Epidermal melanocyte (primary cell): Measurements from ENCODE around the gene MAD1L1.

Experiments
- DNase-seq: peaks from one replicate; pipeline ENCODE4 v3.0.0; 2011; ENCODE audit warnings: low spot score; ENCODE audit not compliant: insufficient read length

MAD1L1 gene

GRCh38 chr7:2232766-2233520, at the start of gene MAD1L1:
MAD1L1 (minus strand) TSS chr7:2232945; CDS start chr7:2230133, 2,812 bp downstream.
- DNase-seq: peak; percentile 89

GRCh38 chr7:2282185-2282751, 49.5 kb upstream of the MAD1L1 start:
- peak; percentile 7 for DNase-seq

- peak; percentile 17 for DNase-seq
Measured at GRCh38 chr7:2281541-2281940, 48.8 kb upstream of the MAD1L1 start.

GRCh38 chr7:2280424-2280823, 47.7 kb upstream of the MAD1L1 start:
- DNase-seq: peak; percentile 11

GRCh38 chr7:2279896-2280295, 47.2 kb upstream of the MAD1L1 start:
- DNase-seq: peak; percentile 79

GRCh38 chr7:2278026-2278425, 45.3 kb upstream of the MAD1L1 start:
- peak; percentile 5 for DNase-seq

GRCh38 chr7:2276107-2276506, 43.4 kb upstream of the MAD1L1 start:
- no peak for DNase-seq

GRCh38 chr7:2275101-2275500, 42.4 kb upstream of the MAD1L1 start:
- no peak for DNase-seq

GRCh38 chr7:2274666-2275065, 41.9 kb upstream of the MAD1L1 start:
- peak; percentile 13 for DNase-seq

- no peak for DNase-seq
Measured at GRCh38 chr7:2273866-2274265, 41.1 kb upstream of the MAD1L1 start.

- peak; percentile 8 for DNase-seq
Measured at GRCh38 chr7:2272031-2272430, 39.3 kb upstream of the MAD1L1 start.

GRCh38 chr7:2271273-2272026, 38.7 kb upstream of the MAD1L1 start:
- DNase-seq: peak; percentile 11

GRCh38 chr7:2270495-2270894, 37.8 kb upstream of the MAD1L1 start:
- peak; percentile 12 for DNase-seq

- peak; percentile 26 for DNase-seq
Measured at GRCh38 chr7:2269991-2270460, 37.3 kb upstream of the MAD1L1 start.

GRCh38 chr7:2269089-2269990, 36.6 kb upstream of the MAD1L1 start:
- peak; percentile 37 for DNase-seq

GRCh38 chr7:2266911-2267310, 34.2 kb upstream of the MAD1L1 start:
- DNase-seq: peak; percentile 87

- DNase-seq: no peak
Measured at GRCh38 chr7:2264158-2264557, 31.4 kb upstream of the MAD1L1 start.

- DNase-seq: no peak
Measured at GRCh38 chr7:2263176-2263575, 30.4 kb upstream of the MAD1L1 start.

GRCh38 chr7:2261611-2262010, 28.9 kb upstream of the MAD1L1 start:
- DNase-seq: no peak

- no peak for DNase-seq
Measured at GRCh38 chr7:2260820-2261219, 28.1 kb upstream of the MAD1L1 start.

- DNase-seq: no peak
Measured at GRCh38 chr7:2259480-2259879, 26.7 kb upstream of the MAD1L1 start.
